Neural progenitor cell (in vitro differentiated cells): Measurements from ENCODE around the gene FOXE3. TPM values are rescaled to one million over a fixed set of nuclear protein-coding genes. Genes with fewer than 3 reads are reported as not detected.

Experiments used
- DNase-seq: peaks from one replicate; pipeline ENCODE4 v3.0.0-alpha.2; 2016; ENCODE audit warnings: low spot score
- H2AFZ ChIP-seq: fragments of 200-600 bp; sonication (generic); replicated peaks from 2 replicates; pipeline ENCODE4 v1.6.1; 2016; ENCODE audit warnings: antibody characterized with exemption
- H3F3A ChIP-seq: fragments of 200-600 bp; sonication (generic); 2 replicates; pipeline ENCODE4 v1.6.1; 2016; ENCODE audit warnings: antibody characterized with exemption, low read depth
- H3K27ac ChIP-seq: fragments of 200-600 bp; sonication (generic); 2 replicates; pipeline ENCODE4 v1.5.1; 2016; ENCODE audit warnings: mild to moderate bottlenecking
- H3K27me3 ChIP-seq: fragments of 200-600 bp; sonication (generic); 2 replicates; pipeline ENCODE4 v1.6.1; 2016; ENCODE audit warnings: mild to moderate bottlenecking, moderate library complexity
- H3K36me3 ChIP-seq: fragments of 200-600 bp; sonication (generic); 2 replicates; pipeline ENCODE4 v1.5.1; 2016
- H3K4me1 ChIP-seq: fragments of 200-600 bp; sonication (generic); 2 replicates; pipeline ENCODE4 v1.6.1; 2016; ENCODE audit warnings: mixed run types
- H3K4me2 ChIP-seq: fragments of 200-600 bp; sonication (generic); 2 replicates; pipeline ENCODE4 v1.6.1; 2016
- H3K4me3 ChIP-seq: fragments of 200-600 bp; sonication (generic); 2 replicates; pipeline ENCODE4 v1.5.1; 2016
- H3K79me2 ChIP-seq: fragments of 200-600 bp; sonication (generic); 2 replicates; pipeline ENCODE4 v1.6.1; 2016; ENCODE audit warnings: low read depth
- H3K9ac ChIP-seq: fragments of 200-600 bp; sonication (generic); 2 replicates; pipeline ENCODE4 v1.6.1; 2016
- H3K9me3 ChIP-seq: fragments of 200-600 bp; sonication (generic); 2 replicates; pipeline ENCODE4 v1.5.1; 2016; ENCODE audit warnings: low read depth
- H4K20me1 ChIP-seq: fragments of 200-600 bp; sonication (generic); 2 replicates; pipeline ENCODE4 v1.6.1; 2016; ENCODE audit warnings: low read depth
- H3K27ac Mint-ChIP-seq: 3 replicates; pipeline ENCODE4 v1.8.0; 2021; ENCODE audit warnings: mixed read lengths
- H3K27me3 Mint-ChIP-seq: 2 replicates; pipeline ENCODE4 v1.8.0; 2022; ENCODE audit warnings: low read depth, mild to moderate bottlenecking, inconsistent platforms, moderate library complexity, mixed read lengths; ENCODE audit not compliant: insufficient read depth
- H3K36me3 Mint-ChIP-seq: 3 replicates; pipeline ENCODE4 v1.8.0; 2021; ENCODE audit warnings: mixed read lengths
- H3K4me1 Mint-ChIP-seq: 3 replicates; pipeline ENCODE4 v1.8.0; 2021; ENCODE audit warnings: mixed read lengths
- H3K4me3 Mint-ChIP-seq: 3 replicates; pipeline ENCODE4 v1.8.0; 2021; ENCODE audit warnings: mild to moderate bottlenecking, moderate library complexity, mixed read lengths
- H3K9me3 Mint-ChIP-seq: 3 replicates; pipeline ENCODE4 v1.8.0; 2020; ENCODE audit warnings: mixed read lengths
- CTCF ChIP-seq: fragments of 200-600 bp; sonication (generic); IDR thresholded peaks from 2 replicates; pipeline ENCODE4 v1.5.1; 2017; ENCODE audit warnings: antibody characterized with exemption, mild to moderate bottlenecking
- EZH2 ChIP-seq: fragments of 200-600 bp; sonication (generic); IDR thresholded peaks from 2 replicates; pipeline ENCODE4 v1.6.1; 2017; ENCODE audit warnings: antibody characterized with exemption, mild to moderate bottlenecking, moderate library complexity
- EZH2phosphoT487 ChIP-seq: fragments of 200-600 bp; sonication (generic); IDR thresholded peaks from 2 replicates; pipeline ENCODE4 v1.6.1; 2017; ENCODE audit warnings: antibody characterized with exemption
- total RNA-seq: library from RNA; depleted of rRNA; stranded (reverse); fragments of >200 nt; gene quantifications from 2 replicates; pipeline ENCODE4 v1.2.3, GENCODE V29; 2015; ENCODE audit warnings: low replicate concordance

FOXE3 gene
- total RNA-seq, 1 donor from 2014 or later: not detected

- Histone ChIP-seq H3K9ac (no peak overlapping the region), H3K9me3 (no peaks in the 10 kb centered on the region), H3K27me3 (peaks cover 65% of the 10 kb centered on the region), H3K27ac (no peak overlapping the region), H4K20me1 (peaks cover 7% of the 10 kb centered on the region), H3K36me3 (no peaks in the 10 kb centered on the region), H3F3A (peaks cover 6% of the 10 kb centered on the region), H2AFZ (no peak overlapping the region), H3K79me2 (no peaks in the 10 kb centered on the region), H3K4me1 (peaks cover 7% of the 10 kb centered on the region), H3K4me2 (no peak overlapping the region), H3K4me3 (no peak overlapping the region)
- Mint-ChIP-seq H3K9me3 (no peaks in the 10 kb centered on the region), H3K27ac (no peak overlapping the region), H3K4me3 (no peak overlapping the region), H3K27me3 (peaks cover 35% of the 10 kb centered on the region), H3K36me3 (no peaks in the 10 kb centered on the region), H3K4me1 (peaks cover 2% of the 10 kb centered on the region)
- TF ChIP-seq EZH2 (no peak), CTCF (no peak), EZH2phosphoT487 (no peak)
- DNase-seq: no peak
These were observed 4.6 kb upstream of the FOXE3 start for GRCh38 chr1:47411436-47411835.

- H3F3A ChIP-seq: peaks cover 6% of the 10 kb centered on the region
- H3K9me3 Mint-ChIP-seq: no peaks in the 10 kb centered on the region
- peaks cover 4% of the 10 kb centered on the region for H3K4me1 Mint-ChIP-seq
- H3K27me3 ChIP-seq: peaks cover 75% of the 10 kb centered on the region
- no peak overlapping the region for H3K27ac ChIP-seq
- no peaks in the 10 kb centered on the region for H3K36me3 ChIP-seq
- H3K9me3 ChIP-seq: no peaks in the 10 kb centered on the region
- no peaks in the 10 kb centered on the region for H3K36me3 Mint-ChIP-seq
- H3K79me2 ChIP-seq: no peaks in the 10 kb centered on the region
- H3K4me1 ChIP-seq: peaks cover 7% of the 10 kb centered on the region
- H3K4me3 Mint-ChIP-seq: no peak overlapping the region
- peak; percentile 87 for DNase-seq
- no peak overlapping the region for H3K9ac ChIP-seq
- peaks cover 7% of the 10 kb centered on the region for H4K20me1 ChIP-seq
- TF ChIP-seq CTCF (no peak), EZH2phosphoT487 (no peak), EZH2 (no peak)
- no peak overlapping the region for H3K4me3 ChIP-seq
- H2AFZ ChIP-seq: peak overlapping the region; percentile 51
- no peak overlapping the region for H3K27ac Mint-ChIP-seq
- H3K4me2 ChIP-seq: peak overlapping the region; percentile 24
- peaks cover 39% of the 10 kb centered on the region for H3K27me3 Mint-ChIP-seq
These were observed 3.6 kb upstream of the FOXE3 start for GRCh38 chr1:47412437-47412836.

DNA sequence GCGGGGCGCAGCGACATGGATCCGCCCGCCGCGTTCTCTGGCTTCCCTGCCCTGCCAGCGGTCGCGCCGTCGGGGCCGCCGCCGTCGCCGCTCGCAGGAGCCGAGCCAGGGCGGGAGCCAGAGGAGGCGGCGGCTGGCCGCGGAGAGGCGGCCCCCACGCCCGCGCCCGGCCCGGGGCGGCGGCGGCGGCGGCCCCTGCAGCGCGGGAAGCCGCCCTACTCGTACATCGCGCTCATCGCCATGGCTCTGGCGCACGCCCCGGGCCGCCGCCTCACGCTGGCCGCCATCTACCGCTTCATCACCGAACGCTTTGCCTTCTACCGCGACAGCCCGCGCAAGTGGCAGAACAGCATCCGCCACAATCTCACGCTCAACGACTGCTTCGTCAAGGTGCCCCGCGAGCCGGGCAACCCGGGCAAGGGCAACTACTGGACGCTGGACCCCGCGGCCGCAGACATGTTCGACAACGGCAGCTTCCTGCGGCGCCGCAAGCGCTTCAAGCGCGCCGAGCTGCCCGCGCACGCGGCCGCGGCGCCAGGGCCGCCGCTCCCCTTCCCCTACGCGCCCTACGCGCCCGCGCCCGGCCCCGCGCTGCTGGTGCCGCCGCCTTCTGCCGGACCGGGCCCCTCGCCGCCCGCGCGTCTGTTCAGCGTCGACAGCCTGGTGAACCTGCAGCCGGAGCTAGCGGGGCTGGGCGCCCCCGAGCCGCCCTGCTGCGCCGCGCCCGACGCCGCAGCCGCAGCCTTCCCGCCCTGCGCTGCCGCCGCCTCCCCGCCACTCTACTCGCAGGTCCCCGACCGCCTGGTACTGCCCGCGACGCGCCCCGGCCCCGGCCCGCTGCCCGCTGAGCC lies 459 bp downstream of the FOXE3 start:
- peak; percentile 88 for TF ChIP-seq EZH2
- TF ChIP-seq EZH2phosphoT487: peak; percentile 93
- no peak for TF ChIP-seq CTCF
- Histone ChIP-seq H3F3A (peaks cover 6% of the 10 kb centered on the region), H2AFZ (peak overlapping the region; percentile 90), H4K20me1 (peaks cover 18% of the 10 kb centered on the region), H3K4me1 (peaks cover 7% of the 10 kb centered on the region), H3K36me3 (no peaks in the 10 kb centered on the region), H3K27ac (no peak overlapping the region), H3K4me2 (peak overlapping the region; percentile 77), H3K9ac (no peak overlapping the region), H3K9me3 (no peaks in the 10 kb centered on the region), H3K4me3 (peak overlapping the region; percentile 38), H3K79me2 (no peaks in the 10 kb centered on the region), H3K27me3 (peaks cover 99% of the 10 kb centered on the region)
- H3K27ac Mint-ChIP-seq: no peak overlapping the region
- peak overlapping the region; percentile 81 for H3K4me3 Mint-ChIP-seq
- DNase-seq: peak; percentile 68
- no peaks in the 10 kb centered on the region for H3K9me3 Mint-ChIP-seq
- H3K27me3 Mint-ChIP-seq: peaks cover 68% of the 10 kb centered on the region
- H3K36me3 Mint-ChIP-seq: no peaks in the 10 kb centered on the region
- peaks cover 7% of the 10 kb centered on the region for H3K4me1 Mint-ChIP-seq
